Smooth muscle cell of the brain vasculature (primary cell): ENCODE data around the gene BAG5.

Experiments
- DNase-seq: peaks from one replicate; pipeline ENCODE4 v3.0.0-alpha.2; 2012; ENCODE audit warnings: low read depth, low spot score

Gene BAG5

GRCh38 chr14:103546652-103547454 is 15.6 kb downstream of the BAG5 start:
- no peak for DNase-seq

GRCh38 chr14:103545915-103546651 is 16.4 kb downstream of the BAG5 start:
- DNase-seq: no peak

DNA sequence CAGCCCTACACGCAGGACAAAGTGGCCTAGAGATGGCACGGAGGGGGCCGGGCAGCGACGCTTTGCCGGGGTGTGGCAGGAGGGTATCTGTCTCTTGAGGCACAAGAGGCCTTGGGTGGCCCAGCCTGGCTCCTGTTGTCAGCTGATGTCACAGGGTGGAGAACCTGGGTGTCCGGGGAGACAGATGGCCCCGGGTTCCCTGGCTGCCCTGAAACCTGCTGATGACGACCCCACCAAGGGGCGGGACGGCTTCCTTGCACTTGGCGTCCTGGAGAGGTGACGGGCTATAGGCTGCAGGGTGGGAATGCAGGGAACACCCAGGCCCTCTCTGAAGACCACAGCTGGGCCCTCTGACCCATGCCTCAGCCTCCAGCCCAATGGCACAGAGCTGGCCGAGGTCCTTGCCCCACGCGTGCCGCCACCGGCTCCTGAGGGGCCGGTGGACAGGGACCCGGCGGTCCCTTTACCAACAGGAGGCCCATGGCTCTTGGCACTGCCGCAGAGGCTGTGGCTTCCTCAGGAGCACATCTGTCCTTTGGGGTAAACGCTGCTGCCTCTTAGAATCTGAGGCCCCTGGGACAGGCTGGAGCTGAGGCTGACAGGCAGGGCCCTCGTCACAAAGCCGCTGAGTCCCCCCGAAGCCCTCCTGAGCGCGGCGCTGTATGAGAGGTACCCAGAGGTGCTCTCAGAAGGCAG is 17.1 kb downstream of the BAG5 start:
- DNase-seq: no peak

DNA sequence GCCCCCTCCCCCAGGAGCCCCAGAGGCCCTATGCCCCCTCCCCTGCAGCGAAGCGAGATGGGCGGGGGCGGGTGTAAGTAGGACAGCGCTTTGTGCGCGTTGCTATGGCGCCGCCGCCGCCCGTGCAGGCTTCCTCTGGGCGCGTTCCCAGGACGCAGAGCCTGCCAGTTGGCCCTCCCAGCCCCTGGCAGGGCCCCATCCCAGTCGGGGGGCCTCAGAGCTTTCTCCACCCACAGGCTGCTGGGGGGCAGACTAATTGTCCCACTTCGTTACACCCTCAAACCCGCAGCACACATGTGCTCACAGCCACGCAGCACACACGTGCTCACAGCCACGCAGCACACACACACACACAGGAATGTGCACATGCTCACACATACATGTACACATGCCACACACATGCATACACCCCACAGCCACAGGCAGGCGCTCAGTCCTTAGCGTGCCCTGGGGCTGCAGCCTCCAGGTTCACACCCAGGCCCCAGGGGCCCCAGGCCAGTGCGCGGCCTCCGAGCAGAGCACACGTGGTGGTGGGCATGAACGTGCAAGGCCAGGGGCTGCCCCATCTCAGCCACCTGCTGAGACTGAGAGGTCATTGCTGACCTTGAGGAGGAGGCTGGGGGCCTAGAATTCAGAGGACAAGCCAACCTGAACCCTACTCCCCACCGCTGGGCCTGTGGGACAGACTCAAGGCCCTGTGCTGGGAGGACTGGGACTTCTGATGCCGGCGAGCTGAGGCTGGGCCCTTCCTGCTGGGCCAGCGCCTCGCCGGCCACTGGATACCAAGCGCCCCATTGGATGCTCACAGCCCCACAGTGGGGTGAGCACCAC is 17.9 kb downstream of the BAG5 start:
- DNase-seq: no peak

- no peak for DNase-seq
Measured at GRCh38 chr14:103543721-103544387, 18.6 kb downstream of the BAG5 start.

DNA sequence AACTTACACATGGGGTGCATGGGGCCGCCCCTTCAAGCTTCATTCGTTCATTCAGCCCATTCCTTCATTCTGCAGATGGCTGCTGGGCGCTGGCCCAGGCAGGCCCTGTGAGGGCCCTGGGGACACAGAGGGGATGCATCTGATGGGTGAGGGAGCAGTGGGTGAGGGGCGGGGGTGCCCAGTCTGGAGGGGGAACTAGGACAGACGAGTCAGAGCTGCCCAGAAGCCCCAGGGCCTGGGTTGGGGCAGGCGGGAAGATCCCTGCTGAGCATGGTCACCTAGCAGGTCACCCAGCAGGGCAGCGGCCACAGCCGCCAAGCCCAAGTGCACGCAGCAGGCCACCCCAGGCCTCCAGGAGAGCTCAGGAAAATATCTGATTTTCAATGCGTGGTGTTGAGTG is 19.3 kb downstream of the BAG5 start:
- DNase-seq: no peak

DNA sequence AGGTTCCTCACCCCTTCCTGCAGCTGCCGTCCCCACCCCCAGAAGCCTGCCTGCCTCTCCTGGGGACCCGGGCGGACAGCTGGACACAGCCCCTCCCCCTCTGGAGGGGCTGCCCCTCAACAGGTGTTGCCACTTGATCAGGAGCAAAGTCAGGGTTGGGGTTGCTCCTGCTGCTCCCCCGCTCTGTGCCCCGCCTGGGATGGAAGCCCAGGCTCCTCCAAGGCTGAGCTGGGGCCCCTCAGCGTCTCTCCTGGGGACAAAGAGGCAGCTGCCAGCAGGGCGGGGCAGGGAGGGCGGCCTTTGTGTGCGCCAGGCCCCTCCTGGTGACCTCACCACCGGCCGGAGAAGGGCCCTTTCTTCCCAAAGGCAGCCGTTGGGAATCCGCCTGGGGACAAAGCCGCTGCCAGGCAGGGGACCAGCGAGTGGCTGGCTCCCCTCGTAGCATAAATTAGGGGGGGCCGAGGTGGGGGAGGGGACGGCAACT is 19.8 kb downstream of the BAG5 start:
- DNase-seq: no peak

DNA sequence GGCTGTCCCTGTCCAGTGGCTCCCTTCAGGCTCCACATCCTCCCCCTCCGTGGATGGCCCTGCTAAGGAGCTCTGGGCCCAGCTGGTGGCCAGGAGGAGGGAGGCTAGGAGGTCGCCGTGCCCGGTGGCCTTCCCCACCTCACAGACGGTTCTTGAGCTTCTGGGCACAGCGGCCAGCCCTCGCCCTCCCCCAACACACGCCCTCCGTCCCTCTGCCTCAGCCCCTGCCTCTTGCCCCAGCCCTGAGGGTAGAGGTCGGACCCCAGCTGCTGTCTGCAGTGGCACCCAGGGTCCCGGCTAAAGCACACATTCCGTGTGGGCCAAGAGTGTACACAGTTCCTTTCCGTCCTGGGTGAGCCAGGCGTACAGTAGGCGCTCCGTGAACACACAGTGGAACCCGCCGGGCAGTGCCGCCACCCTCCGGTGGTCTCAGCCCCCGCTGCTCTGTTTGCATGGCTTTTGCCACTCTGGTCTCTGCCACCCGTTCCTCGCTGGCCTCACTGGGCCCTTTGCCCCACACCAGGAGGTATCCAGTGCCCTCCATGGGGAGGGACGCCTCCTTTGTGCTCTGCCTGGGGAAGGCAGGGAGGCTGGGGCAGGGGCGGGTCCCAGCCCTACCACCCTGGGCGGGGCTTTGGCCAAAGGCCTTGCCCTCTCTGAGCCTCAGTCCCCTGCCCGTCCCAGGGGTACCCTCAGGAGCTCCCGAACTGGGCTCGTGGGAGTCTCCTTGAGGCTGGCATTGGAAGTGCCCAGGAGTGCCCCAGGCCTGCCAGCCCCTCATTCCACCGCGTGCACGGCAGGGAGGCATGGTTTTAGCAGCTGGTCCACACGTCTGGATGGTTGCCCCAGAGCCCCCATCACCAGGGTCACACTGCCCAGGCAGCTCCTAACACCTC is 20.5 kb downstream of the BAG5 start:
- DNase-seq: no peak

DNA sequence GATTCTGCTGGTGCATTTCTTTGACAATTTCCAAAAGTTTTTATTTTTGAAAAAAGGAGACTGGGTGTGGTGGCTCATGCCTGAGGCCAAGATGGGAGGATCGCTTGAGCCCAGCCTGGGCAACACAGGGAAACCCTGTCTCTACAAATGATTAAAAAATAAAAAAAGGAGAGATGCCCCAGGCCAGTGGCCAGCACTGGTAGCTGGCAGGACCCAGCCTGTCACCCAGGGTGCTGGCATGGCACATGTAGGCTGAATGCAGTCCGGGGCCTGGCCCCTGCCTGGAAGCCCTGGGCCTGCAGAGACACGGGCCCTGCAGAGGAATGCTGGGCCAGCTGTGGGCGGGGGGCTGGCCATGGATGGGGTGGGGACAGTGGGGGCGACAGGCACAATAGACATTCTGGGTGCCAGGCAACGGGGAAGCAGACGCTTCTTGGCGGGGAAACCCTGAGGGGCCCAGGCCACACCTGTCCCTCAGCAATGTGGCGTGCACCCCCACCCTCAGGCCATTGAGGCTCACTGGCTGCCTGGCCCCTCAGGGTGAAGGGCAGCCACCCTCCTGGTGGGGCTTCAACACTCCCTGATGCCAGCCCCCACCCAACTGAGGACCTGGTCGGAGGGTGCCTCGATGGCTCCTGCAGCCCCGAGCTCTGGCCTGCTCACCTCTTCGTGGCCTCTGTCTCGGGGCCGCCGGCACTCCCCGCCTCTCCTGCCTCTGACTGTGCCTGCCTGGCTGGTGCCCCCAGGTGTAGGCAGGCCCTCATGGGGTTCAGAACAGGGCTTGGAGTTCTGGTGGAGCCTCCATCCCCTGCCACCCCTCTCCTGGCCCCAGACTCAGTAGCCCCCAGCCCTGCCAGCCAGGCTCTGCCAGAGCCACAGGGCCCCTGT is 21.4 kb downstream of the BAG5 start:
- DNase-seq: no peak

GRCh38 chr14:103539056-103539825 is 23.2 kb downstream of the BAG5 start:
- DNase-seq: no peak

DNA sequence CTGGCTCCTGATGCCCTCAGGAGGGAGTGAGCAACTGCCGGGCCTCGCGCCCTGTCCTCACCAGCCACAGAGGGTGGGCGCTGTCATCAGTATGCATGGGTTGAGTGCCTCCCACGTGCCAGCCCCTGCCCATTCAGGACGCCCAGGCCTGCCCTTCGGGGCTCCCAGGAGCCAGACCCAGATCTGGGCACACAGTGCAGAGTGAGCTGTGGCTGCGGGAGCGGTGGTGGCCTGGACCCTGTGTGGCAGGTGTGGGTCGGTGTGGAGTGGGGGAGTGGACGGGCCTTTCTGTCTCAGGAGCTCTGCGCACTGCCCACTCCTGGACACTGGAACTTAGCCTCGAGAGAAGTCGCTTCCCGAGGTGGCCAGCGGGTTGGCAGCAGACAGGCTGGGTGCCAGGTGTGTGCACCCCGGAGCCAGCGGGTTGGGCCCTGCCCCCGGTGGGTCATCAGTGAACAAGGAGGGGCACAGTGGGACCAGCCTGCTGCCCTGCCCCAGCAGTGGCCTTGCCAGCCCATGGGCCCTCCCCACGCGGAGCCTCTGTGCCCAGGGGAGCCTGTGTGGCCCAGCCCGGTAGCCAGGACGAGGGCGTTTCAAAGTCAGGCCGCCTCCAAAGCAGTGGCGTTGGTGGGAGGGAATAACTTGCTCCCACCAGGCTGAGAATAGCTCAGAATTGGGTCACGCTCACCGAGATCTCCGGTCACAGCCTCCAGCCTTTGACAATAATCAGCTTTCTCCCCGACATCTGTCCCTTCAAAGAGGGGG is 24.0 kb downstream of the BAG5 start:
- DNase-seq: no peak

DNA sequence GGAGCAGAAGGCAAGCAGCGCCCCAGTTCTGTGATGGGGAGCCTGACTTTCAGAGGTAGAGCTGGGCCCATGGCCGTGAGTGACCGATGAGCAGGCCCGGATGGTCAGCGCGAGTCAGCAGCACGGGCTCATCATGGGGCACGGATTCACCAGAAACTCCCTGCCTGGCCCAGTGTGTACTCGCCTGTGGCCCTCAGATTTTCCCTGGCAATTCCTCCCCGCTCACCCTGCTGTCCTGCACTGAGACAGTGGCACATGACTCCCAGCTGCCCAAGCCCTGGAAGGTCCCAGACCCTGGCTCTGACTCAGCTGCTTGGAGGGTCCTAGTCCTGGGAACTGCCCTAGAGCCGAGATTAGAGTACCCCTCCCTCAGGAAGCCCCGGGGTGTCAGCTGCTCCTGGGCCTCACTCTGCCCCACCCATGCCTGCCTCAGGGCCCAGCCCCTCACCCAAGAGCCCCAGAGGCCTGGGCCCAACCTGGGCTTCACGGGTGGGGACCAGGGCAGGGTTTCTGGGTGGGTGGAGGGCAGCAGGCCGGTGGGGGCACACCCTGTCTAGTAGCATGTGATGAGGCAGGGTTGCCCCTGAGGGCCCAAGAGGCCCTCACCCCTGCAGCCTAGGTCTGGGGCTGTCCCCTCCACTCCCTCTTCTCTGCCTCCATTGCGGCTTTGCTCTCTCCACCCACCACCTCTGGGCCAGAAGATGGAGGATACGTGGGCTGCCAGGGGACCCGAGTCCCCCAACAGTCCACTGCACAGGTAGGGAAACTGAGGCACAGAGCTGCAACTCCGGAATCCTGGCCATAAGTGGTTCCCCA is 25.1 kb downstream of the BAG5 start:
- no peak for DNase-seq

DNA sequence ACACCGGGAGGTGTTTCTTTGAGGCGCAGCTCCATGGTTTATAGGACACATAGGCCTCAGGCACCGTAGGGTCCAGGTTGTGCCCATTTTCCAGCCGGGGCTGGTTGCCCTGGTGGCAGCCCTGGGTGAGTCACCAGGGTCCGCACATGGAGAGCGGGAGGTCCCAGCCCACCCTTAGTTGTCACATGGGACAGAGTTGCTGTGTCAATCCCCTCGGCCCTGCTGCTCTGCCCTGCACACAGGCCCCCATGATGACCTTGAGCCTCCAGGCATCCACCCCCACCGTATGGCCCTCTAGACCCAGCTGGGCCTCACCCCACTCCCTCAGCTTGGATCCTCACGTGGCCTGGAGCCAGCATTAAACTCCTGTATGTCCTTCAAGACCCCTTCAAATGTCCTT is 25.8 kb downstream of the BAG5 start:
- DNase-seq: no peak

DNA sequence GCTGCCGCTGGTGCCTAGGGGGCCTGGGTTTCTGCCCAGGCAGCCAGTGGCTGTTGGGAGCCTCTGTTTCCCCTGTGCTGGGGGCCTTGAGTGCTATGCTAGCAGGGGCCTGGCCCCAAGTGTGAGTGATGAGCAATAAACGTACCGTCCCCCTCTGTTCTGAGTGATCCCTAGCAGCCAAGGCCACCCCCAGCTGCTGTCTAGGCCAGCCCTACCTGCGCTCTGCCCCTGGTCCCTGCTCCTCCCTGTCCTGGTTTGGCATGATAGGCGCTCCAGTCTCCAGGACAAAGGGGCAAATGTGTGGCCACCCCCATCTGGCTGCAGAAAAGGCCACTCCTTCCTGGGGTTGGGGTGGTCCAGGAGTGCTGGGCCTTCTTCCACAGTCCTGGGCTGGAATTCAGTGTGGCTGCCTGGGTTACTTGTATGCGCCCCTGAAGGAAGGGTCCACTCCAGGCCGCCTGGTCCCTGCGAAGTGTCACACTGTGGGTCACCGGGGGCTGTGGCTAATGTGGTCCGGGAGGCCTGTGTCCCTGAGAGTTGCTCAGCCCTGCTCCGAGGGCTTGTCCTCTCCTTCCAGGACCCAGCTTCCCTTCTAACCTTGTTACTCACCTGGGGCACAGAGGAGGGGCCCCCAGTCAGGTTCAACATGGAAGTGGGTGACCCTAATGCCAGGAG is 26.4 kb downstream of the BAG5 start:
- DNase-seq: no peak

DNA sequence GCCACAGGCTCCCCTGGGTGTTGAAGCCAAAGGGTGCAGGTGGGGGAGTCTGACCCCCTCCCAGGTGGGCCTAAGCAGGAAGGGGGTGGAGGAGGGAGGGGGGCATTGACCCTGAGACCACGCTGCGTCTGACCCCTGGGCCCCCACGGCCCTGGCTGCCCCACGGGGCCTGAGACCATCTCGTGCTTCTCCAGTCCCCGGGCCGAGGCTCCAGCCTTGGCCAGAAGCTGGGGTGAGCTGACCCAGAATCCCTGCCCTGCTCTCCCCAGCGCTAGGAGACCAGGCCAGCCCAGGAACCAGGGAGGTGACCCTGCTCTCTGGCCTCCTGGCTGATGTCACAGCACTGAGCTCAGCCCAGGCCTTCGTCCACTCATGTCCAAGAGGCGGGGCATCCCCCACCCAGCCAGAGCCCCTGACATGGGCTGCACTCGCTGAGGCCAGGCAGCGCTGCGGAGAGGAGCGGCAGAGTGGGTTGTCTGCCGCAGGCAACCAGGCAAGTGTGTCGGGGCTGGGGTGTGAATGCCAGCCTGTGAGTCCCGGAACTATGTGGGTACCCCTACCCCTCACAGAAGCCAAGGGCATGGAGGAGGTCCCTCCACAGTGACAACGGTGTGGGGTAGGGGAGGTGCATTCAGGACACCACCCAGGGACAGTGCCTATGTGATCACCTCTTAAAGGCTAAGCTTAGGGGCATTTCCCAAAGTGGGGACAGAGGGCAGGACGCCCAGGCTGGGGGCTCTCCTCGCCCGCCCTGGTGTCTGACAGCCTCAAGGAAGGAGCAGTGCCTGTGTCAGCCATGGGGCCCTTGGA is 27.2 kb downstream of the BAG5 start:
- DNase-seq: no peak
